Activated CD4-positive, alpha-beta T cell treated with anti-CD3 and anti-CD28 coated beads for 36 hours (primary cell): ENCODE results near the gene TCF3. TPM values are rescaled to one million over a fixed set of nuclear protein-coding genes. Genes with fewer than 3 reads are reported as not detected.
A peak's percentile ranks its signal among the peaks of the same experiment; 100 is the strongest.

Experiments
- ATAC-seq: fragments of 200-7000 bp; cut with Tn5 transposase; one replicate; pipeline ENCODE4 v1.10.0; 2021; ENCODE audit warnings: mild to moderate bottlenecking, moderate library complexity
- CTCF ChIA-PET: fragments of 350-600 bp; sonication (Branson Sonifier 250); formaldehyde crosslinking; loops from one replicate; lab custom pipeline; 2021; ENCODE audit warnings: antibody characterized with exemption; lab: Charles Lee
- POLR2A ChIA-PET: fragments of 350-600 bp; sonication (Branson Sonifier 250); formaldehyde crosslinking; loops from one replicate; lab custom pipeline; 2021; ENCODE audit warnings: antibody characterized with exemption, inconsistent platforms; lab: Charles Lee
- DNase-seq: peaks from one replicate; pipeline ENCODE4 v3.0.0-alpha.2; 2020
- H3K27ac Mint-ChIP-seq: one replicate; pipeline ENCODE4 v1.8.0; 2021; ENCODE audit warnings: mixed read lengths
- H3K27me3 Mint-ChIP-seq: one replicate; pipeline ENCODE4 v1.8.0; 2021; ENCODE audit warnings: mixed read lengths
- H3K36me3 Mint-ChIP-seq: one replicate; pipeline ENCODE4 v1.8.0; 2021; ENCODE audit warnings: low read depth, mixed read lengths
- H3K4me1 Mint-ChIP-seq: one replicate; pipeline ENCODE4 v1.8.0; 2021; ENCODE audit warnings: mixed read lengths
- H3K4me3 Mint-ChIP-seq: one replicate; pipeline ENCODE4 v1.8.0; 2021; ENCODE audit warnings: mild to moderate bottlenecking, moderate library complexity, mixed read lengths
- H3K9me3 Mint-ChIP-seq: one replicate; pipeline ENCODE4 v1.8.0; 2021; ENCODE audit warnings: low read depth, mixed read lengths
- intact Hi-C, 2 experiments: fragments of 100-400 bp; cut with DNase I in 1 of 2; cut with micrococcal nuclease in 1 of 2; formaldehyde crosslinking; loops; one replicate each; pipeline versions ENCODE4 v1.14.2 to v1.15.1; 2022 to 2024; cut with DNase I, micrococcal nuclease
- total RNA-seq, 2 experiments: library from RNA; stranded (reverse); gene quantifications; one replicate each; pipeline ENCODE4 v1.2.3, GENCODE V29; 2021

The TCF3 gene
- total RNA-seq, 2 experiments from 2014 or later = 115 to 133 TPM

DNA sequence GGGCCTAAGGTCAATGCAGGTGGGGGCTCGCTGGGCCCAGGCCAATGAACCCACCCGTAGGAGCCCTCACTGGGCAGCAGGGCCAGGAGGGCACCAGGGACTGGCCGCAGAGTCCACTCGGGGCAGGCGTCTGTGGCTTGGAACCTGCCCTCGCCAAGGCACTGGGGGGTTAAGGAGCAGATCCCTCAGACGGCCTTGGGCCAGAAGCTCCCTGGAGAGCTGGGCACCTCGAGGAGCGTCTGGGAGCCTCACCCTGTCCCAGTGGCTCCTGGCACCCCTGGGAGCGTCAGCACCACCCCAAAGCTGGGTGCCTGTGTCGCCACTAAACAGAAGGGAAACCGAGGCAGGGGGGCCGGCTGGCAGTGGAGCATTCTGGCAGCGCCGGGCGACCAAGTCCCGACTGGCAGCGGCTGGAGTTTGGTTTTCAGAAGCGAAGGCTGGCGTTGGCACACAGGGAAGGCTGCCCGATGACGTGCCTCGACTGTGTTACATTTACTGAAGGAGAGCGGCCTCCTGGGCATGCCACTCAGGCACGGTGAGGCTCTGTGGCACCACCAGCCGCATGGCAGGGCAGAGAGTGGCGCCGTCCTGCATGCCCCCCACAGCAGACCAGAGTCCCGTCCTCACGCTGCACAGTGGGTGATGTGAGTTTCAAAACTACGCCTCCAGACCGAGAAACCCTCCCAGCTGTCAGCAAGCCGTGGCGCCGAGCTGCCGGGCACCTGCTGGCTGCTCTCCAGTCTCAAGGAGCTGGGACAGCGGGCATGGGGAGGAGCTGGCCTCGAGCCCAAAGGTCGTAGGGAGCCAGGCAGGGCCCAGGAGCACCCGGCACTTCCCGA is 75.1 kb downstream of the TCF3 start:
- H3K27ac Mint-ChIP-seq = no peak overlapping the region
- H3K36me3 Mint-ChIP-seq = peaks cover 13% of the 10 kb centered on the region
- no peaks in the 10 kb centered on the region for H3K27me3 Mint-ChIP-seq
- intact Hi-C loops = no loop called here
- no peak overlapping the region for H3K4me3 Mint-ChIP-seq
- DNase-seq (no peak), ATAC-seq (no peak)
- H3K9me3 Mint-ChIP-seq = no peaks in the 10 kb centered on the region
- no peaks in the 10 kb centered on the region for H3K4me1 Mint-ChIP-seq
- CTCF ChIA-PET = no interaction called here
- POLR2A ChIA-PET = no interaction called here

DNA sequence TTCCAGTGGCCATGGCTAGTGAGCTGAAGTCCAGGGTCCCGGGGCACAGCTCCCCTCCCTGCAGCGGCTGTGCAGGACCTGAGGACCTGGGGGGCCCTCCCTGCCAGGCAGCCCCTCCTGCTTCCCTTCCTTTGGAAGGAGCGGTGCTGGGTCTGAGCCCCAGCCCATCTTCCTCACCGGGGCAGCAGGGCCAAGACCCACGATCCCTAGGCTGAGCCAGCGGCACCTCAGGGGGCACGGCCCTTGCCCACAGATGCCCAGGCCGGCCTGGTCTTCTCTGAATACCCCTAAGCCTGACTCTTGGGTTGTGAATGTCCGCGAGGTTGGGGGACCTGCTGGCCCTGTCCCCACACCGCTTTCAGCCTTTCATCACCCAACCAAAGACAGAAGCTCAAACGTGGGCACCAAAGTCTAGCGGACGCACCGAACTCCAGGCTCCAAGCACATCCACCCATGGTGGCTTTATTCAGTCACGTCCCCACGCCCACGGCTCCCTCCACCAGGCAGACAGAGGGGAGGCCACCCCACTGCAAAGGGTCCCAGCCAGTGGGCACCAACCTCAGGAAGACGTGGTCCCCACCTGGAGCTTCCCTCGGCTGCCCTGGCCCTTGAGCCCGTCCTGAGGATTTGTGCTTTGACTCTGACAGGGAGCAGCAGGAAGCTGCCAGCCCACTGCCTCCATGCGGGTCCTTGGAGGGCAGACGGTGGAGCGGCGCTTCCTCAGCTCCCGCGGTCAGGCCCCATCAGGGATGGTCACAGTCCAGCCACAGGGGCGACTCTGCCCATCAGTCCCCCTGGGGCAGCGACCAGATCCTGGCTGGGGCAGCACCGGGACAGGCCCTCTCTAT is 75.9 kb downstream of the TCF3 start:
- intact Hi-C loops = no loop called here
- POLR2A ChIA-PET = no interaction called here
- H3K27ac Mint-ChIP-seq = no peak overlapping the region
- no peaks in the 10 kb centered on the region for H3K27me3 Mint-ChIP-seq
- DNase-seq (no peak), ATAC-seq (no peak)
- H3K4me1 Mint-ChIP-seq = no peaks in the 10 kb centered on the region
- CTCF ChIA-PET = interaction anchor here (0.5 to 0.6 kb wide), 2 partner anchors 11 to 896 kb away, joined by 3 read pairs; no protein-coding TSS in a partner anchor
- no peak overlapping the region for H3K4me3 Mint-ChIP-seq
- peaks cover 12% of the 10 kb centered on the region for H3K36me3 Mint-ChIP-seq
- H3K9me3 Mint-ChIP-seq = no peaks in the 10 kb centered on the region

DNA sequence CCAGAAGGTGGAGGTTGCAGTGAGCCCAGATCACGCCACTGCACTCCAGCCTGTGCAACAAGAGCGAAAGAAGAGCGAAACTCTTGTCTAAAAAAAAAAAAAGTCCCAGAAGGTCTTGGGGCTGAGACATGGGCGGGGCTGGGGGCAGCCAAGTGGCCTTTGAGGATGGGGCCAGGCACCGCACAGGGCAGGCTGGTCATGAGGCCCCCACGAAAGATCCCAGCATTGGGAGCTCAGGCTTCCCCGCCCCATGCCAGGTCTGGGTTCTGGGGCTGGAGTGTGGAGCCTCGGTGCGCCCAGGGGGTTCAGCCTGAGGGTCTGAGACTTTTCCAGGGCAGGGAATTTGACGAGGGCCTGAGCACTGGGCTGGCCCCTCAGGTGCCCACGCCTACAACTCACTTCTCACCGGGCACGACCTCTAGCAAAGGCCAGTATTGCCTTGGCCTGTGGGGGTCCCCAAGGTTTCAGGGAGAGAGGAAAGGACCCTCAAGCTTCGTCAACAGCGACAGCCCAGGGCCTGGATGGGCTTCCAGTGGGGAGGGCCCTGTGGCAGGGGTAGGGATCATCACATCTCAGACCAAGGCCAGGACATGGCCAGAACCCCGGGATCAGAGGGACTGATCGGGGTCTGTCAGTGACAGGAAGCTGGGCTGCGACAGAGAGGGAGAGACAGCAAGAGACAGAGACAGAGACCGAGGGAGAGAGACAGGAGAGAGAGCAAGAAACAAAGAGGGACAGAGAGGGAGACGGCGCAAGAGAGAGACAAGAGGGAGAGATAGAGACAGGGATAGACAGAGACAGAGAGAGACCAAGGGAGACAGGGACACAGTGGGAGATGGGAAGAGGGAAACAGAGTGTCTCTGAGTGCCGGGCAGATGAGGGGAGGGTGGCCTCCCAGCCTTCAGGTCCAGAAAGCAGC is 76.8 kb downstream of the TCF3 start:
- POLR2A ChIA-PET = interaction anchor here (1.0 kb wide), 1 partner anchor 15 kb away, joined by 5 read pairs; no protein-coding TSS in a partner anchor
- no peak overlapping the region for H3K4me3 Mint-ChIP-seq
- no peak overlapping the region for H3K27ac Mint-ChIP-seq
- peaks cover 8% of the 10 kb centered on the region for H3K36me3 Mint-ChIP-seq
- no peaks in the 10 kb centered on the region for H3K27me3 Mint-ChIP-seq
- DNase-seq (no peak), ATAC-seq (no peak)
- intact Hi-C loops = no loop called here
- CTCF ChIA-PET = interaction anchor here (0.5 to 0.6 kb wide), 2 partner anchors 10 to 897 kb away, joined by 3 read pairs; no protein-coding TSS in a partner anchor
- H3K4me1 Mint-ChIP-seq = no peaks in the 10 kb centered on the region
- no peaks in the 10 kb centered on the region for H3K9me3 Mint-ChIP-seq

DNA sequence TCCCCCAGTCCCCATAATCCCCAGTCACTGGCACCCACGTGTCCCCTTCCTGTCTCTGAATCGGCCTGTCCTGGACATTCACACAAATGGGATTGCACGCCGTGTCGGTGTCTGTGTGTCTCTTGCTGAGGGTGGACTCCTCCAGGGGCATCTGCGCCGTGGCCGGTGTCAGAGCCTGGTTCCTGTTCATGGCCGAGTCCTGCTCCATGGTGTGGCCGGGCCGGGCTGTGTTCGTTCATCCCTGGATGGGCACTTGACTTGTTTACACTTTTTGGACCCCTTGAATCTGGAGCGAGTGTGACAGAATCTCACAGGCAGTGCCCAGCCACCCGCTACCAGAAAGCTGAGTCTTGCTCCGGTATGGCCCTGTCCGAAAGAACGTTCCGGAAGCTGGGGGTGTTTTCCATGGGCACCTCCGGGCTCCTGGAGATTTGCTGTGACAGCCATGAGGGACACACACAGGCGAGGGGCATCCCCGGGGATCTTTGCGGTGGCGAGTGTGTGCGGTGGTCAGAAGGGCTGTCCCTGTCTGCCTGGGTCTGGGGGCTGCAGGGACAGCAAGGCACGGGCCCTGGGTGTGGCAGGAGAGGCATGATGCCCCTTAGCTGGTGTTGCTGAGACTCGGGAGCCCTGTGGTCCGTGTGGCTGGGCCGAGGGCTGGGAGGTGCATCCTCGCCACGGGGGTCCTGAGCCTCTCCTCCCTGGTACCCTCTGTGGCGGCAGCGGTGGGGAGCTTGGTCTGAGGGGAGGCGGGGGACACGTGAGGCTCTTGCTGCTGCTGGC is 77.9 kb downstream of the TCF3 start:
- DNase-seq (no peak), ATAC-seq (no peak)
- peaks cover 3% of the 10 kb centered on the region for H3K36me3 Mint-ChIP-seq
- no peak overlapping the region for H3K4me3 Mint-ChIP-seq
- H3K27me3 Mint-ChIP-seq = peaks cover 7% of the 10 kb centered on the region
- POLR2A ChIA-PET = interaction anchor here (1.0 kb wide), 1 partner anchor 16 kb away, joined by 5 read pairs; no protein-coding TSS in a partner anchor
- CTCF ChIA-PET = no interaction called here
- H3K4me1 Mint-ChIP-seq = no peaks in the 10 kb centered on the region
- H3K27ac Mint-ChIP-seq = no peak overlapping the region
- intact Hi-C loops = no loop called here
- no peaks in the 10 kb centered on the region for H3K9me3 Mint-ChIP-seq

DNA sequence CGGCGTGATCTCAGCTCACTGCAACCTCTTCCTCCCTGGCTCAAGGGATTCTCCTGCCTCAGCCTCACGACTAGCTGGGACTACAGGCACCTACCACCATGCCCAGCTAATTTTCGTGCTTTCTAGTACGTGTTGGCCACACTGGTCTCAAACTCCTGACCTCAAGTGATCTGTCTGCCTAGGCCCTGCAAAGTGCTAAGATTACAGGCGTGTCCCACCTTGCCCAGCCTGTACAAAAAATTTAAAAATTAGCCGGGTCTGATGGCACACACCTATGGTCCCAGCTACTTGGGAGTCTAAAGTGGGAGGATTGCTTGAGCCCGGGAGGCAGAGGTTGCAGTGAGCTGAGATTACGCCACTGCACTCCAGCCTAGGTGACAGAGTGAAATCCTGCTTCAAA is 79.6 kb downstream of the TCF3 start:
- CTCF ChIA-PET = no interaction called here
- ATAC-seq (no peak), DNase-seq (no peak)
- H3K9me3 Mint-ChIP-seq = no peaks in the 10 kb centered on the region
- no peaks in the 10 kb centered on the region for H3K36me3 Mint-ChIP-seq
- H3K27me3 Mint-ChIP-seq = peaks cover 7% of the 10 kb centered on the region
- intact Hi-C loops = no loop called here
- no peak overlapping the region for H3K27ac Mint-ChIP-seq
- H3K4me3 Mint-ChIP-seq = no peak overlapping the region
- POLR2A ChIA-PET = no interaction called here
- H3K4me1 Mint-ChIP-seq = no peaks in the 10 kb centered on the region

DNA sequence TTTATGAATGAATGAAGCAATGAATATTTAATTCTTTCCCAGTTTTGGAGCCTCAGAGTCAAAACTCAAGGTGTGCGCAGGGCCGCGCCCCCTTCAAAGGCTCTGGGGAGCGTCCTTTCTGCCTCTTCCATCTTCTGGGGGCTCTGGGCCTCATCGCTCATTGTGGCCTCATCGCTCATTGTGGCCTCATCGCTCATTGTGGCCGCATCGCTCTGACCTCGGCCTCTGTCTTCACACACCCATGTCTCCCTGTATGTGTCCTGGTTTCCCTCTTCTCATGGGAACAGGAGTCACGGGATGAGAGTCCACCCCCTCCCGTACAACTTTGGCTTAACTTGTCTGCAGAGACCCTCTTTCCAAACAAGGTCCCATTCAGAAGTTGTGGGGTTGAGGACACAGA is 81.1 kb downstream of the TCF3 start:
- intact Hi-C loops = no loop called here
- Mint-ChIP-seq H3K4me3 (no peak overlapping the region), H3K36me3 (no peaks in the 10 kb centered on the region), H3K27me3 (peaks cover 7% of the 10 kb centered on the region), H3K4me1 (no peaks in the 10 kb centered on the region), H3K27ac (no peak overlapping the region), H3K9me3 (no peaks in the 10 kb centered on the region)
- POLR2A ChIA-PET = no interaction called here
- CTCF ChIA-PET = no interaction called here
- DNase-seq (no peak), ATAC-seq (no peak)

DNA sequence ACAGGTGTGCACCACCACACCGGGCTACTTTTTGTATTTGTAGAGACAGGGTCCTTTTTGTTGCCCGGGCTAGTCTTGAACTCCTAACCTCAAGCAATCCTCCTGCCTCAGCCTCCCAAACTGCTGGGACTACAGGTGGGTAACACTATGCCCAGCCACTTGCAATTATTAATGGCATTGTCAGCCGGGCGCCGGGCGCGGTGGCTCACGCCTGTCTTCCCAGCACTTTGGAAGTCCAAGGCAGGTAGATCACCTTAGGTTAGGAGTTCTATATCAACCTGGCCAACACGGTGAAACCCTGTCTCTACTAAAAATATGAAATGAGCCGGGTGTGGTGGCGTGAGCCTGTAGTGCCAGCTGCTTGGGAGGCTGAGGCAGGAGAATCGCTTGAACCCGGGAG is 81.6 kb downstream of the TCF3 start:
- Mint-ChIP-seq H3K36me3 (no peaks in the 10 kb centered on the region), H3K4me1 (no peaks in the 10 kb centered on the region), H3K4me3 (no peak overlapping the region), H3K27me3 (peaks cover 7% of the 10 kb centered on the region), H3K9me3 (no peaks in the 10 kb centered on the region), H3K27ac (no peak overlapping the region)
- ATAC-seq = no peak
- ChIA-PET CTCF (interaction anchor here (0.7 kb wide), 1 partner anchor 290 kb away, joined by 3 read pairs; no protein-coding TSS in a partner anchor), POLR2A (no interaction called here)
- intact Hi-C loops = no loop called here
- no peak for DNase-seq

DNA sequence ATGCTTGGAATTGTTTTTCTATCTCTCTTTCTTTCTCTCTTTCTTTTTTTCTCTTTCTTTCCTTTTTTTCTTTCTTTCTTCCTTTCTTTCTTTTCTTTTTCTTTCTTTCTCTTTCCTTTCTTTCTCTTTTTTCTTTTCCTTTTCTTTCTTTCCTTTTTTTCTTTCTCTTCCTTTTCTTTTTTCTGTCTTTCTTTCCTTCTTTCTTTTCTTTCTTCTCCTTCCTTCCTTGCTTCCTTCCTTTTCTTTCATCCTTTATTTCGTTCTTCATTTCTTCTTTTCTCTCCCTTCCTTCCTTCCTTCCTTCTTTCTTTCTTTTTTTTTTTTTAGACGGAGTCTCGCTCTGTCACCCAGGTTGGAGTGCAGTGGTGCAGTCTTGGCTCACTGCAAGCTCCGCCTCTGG is 82.4 kb downstream of the TCF3 start:
- intact Hi-C loops = loop anchor here in 1 of 2 experiments (2.0 kb wide), 1 partner anchor 91 kb away; the partner anchor contains the start of gene C19orf25
- no peak overlapping the region for H3K4me3 Mint-ChIP-seq
- DNase-seq (no peak), ATAC-seq (no peak)
- ChIA-PET CTCF (interaction anchor here (0.8 kb wide), 1 partner anchor 1174 kb away, joined by 3 read pairs; no protein-coding TSS in a partner anchor), POLR2A (no interaction called here)
- H3K27me3 Mint-ChIP-seq = peaks cover 7% of the 10 kb centered on the region
- H3K9me3 Mint-ChIP-seq = no peaks in the 10 kb centered on the region
- H3K27ac Mint-ChIP-seq = no peak overlapping the region
- no peaks in the 10 kb centered on the region for H3K36me3 Mint-ChIP-seq
- no peaks in the 10 kb centered on the region for H3K4me1 Mint-ChIP-seq

DNA sequence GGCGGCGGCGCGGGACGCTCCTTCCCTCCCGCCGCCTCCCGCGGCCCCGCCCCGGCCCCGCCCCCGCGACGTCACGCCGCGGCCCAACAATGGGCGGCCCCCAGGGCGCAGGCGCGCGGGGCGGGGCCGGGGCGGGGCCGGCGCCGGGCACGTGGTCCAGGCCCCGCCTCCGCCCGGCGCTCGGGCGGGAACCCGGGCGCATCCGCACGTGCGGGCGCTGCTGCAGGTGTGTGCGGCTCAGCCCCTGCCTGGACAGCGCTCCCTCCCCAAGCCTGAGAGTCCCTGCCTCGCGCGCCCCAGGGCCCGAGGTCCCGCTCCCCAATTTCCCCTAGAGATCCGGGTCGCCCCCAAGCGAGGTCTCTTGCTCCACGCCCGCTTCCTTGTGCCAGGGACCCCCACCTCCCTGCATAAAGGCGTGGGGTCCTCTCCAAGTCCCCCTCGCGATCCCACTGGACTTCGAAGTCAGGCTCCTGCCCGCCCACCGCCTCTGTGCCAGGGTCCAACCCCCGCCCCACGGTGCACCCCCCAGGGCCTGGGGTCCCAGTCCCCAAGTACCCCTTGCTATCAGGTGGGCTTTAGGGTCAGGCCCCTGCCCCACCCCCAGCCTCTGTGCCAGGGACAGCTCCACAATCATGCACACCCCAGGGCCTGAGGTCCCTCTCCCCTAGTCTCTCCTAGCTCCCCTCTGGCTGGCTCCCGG is 83.9 kb downstream of the TCF3 start, which contains the start of gene MEX3D:
Gene MEX3D (minus strand): TSS at position 6 of the 700 bp plus-strand sequence. CDS start 267 bp downstream, outside the sequence.
- H3K27ac Mint-ChIP-seq = no peak within 1 kb of the TSS
- H3K36me3 Mint-ChIP-seq = no peaks in the 10 kb centered on the region
- peak; percentile 90 for DNase-seq
- peak; percentile 88 for ATAC-seq
- POLR2A ChIA-PET = no interaction called here
- H3K4me1 Mint-ChIP-seq = no peaks in the 10 kb centered on the region
- intact Hi-C loops = loop anchor here in 1 of 2 experiments (1.0 to 2.0 kb wide), 7 partner anchors 24 to 244 kb away; partner anchors contain the start of genes ATP8B3, C19orf25, MBD3 and PCSK4
- no peak within 1 kb of the TSS for H3K4me3 Mint-ChIP-seq
- H3K27me3 Mint-ChIP-seq = peaks cover 7% of the 10 kb centered on the region
- no peaks in the 10 kb centered on the region for H3K9me3 Mint-ChIP-seq
- CTCF ChIA-PET = no interaction called here

DNA sequence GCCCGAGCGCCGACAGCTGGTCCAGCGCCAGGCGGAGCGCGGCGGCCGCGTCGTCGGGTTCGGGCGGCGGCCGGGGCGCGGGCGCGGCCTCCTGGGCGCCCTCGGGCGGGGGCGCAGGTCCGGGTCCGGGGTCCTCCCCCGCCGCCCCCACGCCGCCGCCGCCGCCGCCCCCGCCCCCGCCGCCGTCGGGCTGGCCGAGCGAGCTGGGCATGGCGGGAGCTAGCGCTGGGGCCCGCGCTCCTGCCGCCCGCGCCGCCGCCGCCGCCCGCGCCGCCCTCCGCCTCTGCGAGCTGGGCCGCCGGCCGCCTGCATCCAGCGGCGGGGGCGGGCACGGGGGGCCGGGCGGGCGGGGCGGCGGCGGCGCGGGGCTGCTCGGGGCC is 84.6 kb downstream of the TCF3 start:
- no peak overlapping the region for H3K4me3 Mint-ChIP-seq
- no peaks in the 10 kb centered on the region for H3K36me3 Mint-ChIP-seq
- H3K4me1 Mint-ChIP-seq = no peaks in the 10 kb centered on the region
- POLR2A ChIA-PET = no interaction called here
- no peak overlapping the region for H3K27ac Mint-ChIP-seq
- ATAC-seq (peak; percentile 43), DNase-seq (no peak)
- H3K27me3 Mint-ChIP-seq = peaks cover 7% of the 10 kb centered on the region
- CTCF ChIA-PET = no interaction called here
- no peaks in the 10 kb centered on the region for H3K9me3 Mint-ChIP-seq
- intact Hi-C loops = loop anchor here in 1 of 2 experiments (1.0 to 2.0 kb wide), 7 partner anchors 24 to 244 kb away; partner anchors contain the start of genes ATP8B3, C19orf25, MBD3 and PCSK4
